Lower leg skin (tissue), 3 donors: ENCODE results near the gene GRIN3A.

ENCODE experiments used
- CTCF ChIP-seq, 3 donors: fragments of 450-650 bp; IDR thresholded peaks; one replicate each; pipeline ENCODE4 v1.5.1; 2016; ENCODE audit warnings: antibody characterized with exemption in 3 of 3, mild to moderate bottlenecking in 3 of 3, moderate library complexity in 2 of 3
- POLR2A ChIP-seq, 2 donors: fragments of 450-650 bp; IDR thresholded peaks; one replicate each; pipeline ENCODE4 v1.6.1; 2016 to 2017; ENCODE audit warnings: antibody characterized with exemption in 2 of 2, mild to moderate bottlenecking in 1 of 2, moderate library complexity in 1 of 2

DNA sequence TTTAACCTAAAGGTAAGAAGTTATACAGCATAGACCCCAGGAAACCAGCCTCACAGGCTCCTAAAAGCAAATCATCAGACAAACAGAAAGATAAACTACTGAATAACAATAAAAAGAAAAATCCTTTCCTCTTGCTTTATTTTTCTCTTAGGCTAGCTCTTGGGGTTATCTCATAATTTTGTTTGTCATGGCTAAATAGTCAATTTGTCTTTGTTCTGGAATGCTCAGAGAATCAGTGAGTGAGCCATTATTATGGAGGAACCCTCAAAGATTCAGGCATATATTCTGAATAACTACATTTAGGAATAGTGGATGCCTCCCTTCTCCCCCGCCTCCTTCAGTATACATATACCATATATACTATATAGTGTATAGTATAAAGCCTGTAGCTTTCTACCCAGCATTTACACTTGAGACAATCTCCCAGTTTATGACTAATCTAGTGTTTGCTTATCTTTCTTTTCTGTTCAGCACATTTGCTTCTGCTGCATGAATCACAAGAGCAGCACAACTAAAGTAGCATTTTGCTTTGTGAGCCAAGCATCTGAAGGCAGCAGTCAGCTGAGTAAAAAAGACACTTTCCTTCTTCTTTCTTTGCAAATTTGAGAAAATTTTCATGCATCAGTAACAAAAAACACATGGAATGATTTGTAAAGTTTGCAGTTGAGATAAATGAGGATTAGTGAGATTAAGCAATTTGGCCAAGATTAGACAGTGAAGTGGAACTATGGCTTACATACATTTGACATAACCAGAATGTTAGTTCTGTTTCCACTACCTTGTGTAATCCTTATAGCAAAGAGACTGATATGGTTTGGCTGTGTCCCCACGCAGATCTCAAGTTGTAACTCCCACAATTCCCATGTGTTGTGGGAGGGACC is 98.4 kb downstream of the GRIN3A start:
- TF ChIP-seq POLR2A (IDR thresholded peaks at IDR 0.05) (no peak), CTCF (IDR thresholded peaks at IDR 0.05) (no peak)
